ENCODE results near the gene TUBB6. TPM values are rescaled to one million over a fixed set of nuclear protein-coding genes. Genes with fewer than 3 reads are reported as not detected.

The TUBB6 gene
- total and polyA plus RNA-seq, 3 donors from 2014 or later = 47.0 to 84.5 (median 65.1) TPM

DNA sequence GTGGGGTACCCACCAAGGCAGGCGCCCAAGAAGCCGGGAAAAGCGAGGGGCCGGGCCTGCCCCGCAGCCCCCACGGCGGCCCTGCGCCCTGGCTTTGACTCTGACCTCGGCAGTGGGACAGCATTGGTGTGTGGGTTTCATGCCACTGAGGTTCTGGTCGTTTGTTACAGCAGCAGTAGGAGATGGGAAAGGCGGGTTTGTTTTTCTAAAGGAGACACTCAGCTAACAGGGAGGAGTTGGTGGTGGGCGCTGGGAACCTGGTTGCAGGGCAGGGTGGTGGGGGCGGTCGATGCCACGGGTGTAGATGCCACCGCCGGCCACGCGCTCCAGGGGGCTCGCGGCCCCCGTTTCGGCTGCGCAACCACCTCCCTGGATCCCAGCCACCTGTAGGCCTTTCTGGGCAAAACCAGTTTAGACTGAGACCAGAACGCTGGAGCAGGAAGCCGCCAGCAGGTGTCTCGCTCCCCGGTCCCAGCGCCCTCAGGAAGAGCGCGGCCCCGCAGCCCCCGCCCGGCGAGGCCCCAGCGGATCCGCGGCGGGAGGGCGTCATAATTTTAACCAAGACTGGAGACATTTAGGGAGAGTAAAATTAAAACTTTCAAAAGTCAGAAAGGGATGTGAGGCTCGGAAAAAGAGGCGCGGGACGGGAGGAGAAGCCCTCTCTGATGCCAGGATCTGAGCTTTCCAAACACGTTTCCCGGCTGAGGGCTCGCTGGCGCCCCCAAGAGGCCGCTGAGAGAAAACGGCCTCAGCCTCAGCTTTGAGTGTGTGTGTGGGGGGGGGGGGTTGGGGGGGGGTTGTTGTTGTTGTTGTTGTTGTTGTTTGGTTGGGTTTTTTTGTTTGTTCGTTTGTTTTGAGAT is 36.4 kb upstream of the TUBB6 start:
- TF ChIP-seq POLR2A (IDR thresholded peaks at IDR 0.05) = no peak
- TF ChIP-seq, protein P1, sequence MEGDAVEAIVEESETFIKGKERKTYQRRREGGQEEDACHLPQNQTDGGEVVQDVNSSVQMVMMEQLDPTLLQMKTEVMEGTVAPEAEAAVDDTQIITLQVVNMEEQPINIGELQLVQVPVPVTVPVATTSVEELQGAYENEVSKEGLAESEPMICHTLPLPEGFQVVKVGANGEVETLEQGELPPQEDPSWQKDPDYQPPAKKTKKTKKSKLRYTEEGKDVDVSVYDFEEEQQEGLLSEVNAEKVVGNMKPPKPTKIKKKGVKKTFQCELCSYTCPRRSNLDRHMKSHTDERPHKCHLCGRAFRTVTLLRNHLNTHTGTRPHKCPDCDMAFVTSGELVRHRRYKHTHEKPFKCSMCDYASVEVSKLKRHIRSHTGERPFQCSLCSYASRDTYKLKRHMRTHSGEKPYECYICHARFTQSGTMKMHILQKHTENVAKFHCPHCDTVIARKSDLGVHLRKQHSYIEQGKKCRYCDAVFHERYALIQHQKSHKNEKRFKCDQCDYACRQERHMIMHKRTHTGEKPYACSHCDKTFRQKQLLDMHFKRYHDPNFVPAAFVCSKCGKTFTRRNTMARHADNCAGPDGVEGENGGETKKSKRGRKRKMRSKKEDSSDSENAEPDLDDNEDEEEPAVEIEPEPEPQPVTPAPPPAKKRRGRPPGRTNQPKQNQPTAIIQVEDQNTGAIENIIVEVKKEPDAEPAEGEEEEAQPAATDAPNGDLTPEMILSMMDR (IDR thresholded peaks at IDR 0.05) = peak; percentile 61 to 81 (median 74)

DNA sequence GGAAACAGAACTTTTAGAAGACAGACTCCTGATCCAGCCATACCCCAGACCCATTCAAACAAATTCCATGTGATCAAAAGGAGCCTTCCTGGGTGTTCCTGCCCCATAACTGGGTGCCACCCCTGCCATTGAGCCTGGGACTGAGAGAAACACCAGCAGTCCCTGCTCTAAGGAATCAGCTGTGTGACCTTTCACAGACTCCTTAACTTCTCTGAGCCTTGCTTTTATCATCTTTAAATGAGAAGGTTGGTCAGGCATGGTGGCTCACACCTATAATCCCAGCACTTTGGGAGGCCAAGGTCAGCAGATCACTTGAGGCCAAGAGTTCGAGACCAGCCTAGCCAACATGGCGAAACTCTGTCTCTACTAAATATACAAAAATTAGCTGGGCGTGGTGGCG is 33.2 kb upstream of the TUBB6 start:
- 95 to 100% methylated on average over 4 of the region's 4 CpGs for WGBS, 2 donors
- DNase-seq = no peak
- TF ChIP-seq POLR2A (IDR thresholded peaks at IDR 0.05) = no peak
- TF ChIP-seq, protein P1 (IDR thresholded peaks at IDR 0.05) = no peak

More for the DNA sequence above, 36.4 kb upstream of the TUBB6 start:
- Histone ChIP-seq H3K36me3 (ENCODE audit: low read depth, missing control alignments) (no peaks in the 10 kb centered on the region), H3K9me3 (no peaks in the 10 kb centered on the region), H3K27ac (peak overlapping the region; percentile 14 to 79), H3K27me3 (no peaks in the 10 kb centered on the region), H3K4me1 (no peaks in the 10 kb centered on the region), H3K4me3 (peak overlapping the region; percentile 49 to 65)
- DNase-seq = peak; percentile 83
- intact Hi-C loops (cut with DNase I; ENCODE audit: low total_unique reads) = no loop called here
- WGBS, 2 donors = 12 to 19% methylated on average over 34 to 43 of the region's 51 CpGs

DNA sequence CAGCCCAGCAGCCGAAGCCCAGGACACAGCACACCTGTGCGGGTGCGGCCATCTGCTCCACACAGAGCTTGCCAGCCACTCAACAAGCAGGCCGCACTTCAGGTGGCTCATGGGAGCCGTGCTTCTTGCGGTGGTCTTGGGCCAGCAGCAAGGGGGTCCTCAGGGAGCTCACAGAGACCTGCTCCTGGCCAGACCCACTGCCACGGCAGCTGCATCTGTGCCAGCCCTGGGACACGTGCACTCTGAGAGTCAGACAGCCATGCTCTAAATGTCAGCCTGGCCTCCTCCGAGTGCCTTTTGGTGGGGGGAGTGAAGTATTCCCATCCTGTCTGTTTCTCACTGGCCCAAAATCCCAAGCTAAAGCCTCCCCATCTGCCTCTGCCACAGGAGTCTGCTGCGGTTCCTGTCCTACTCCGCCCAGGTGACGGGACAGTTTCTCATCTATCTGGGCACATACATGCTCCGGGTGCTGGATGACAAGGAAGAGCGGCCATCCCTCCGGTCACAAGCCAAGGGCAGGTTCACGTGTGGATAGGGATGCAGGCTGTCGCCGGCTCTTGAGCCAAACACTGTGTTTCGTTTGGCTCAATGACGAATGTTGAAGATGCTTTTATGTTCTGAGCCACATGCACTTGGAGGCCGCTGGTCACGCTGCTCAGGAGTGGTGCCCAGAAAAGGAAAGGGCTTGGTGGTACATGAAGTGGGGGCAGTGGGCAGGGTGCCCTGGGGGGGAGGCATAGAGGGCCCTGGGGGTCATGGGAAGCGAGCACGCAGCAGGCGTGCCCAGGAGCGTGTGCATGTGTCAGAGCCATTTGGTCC is 31.1 kb upstream of the TUBB6 start:
- Histone ChIP-seq H3K9me3 (no peaks in the 10 kb centered on the region), H3K36me3 (ENCODE audit: low read depth, missing control alignments) (no peaks in the 10 kb centered on the region), H3K4me3 (no peak overlapping the region), H3K27me3 (no peaks in the 10 kb centered on the region), H3K27ac (no peak overlapping the region), H3K4me1 (no peaks in the 10 kb centered on the region)
- TF ChIP-seq, protein P1 (IDR thresholded peaks at IDR 0.05) = no peak
- no peak for TF ChIP-seq POLR2A (IDR thresholded peaks at IDR 0.05)
- no peak for DNase-seq
- WGBS, 2 donors = 62 to 74% methylated on average over 8 to 26 of the region's 26 CpGs
- intact Hi-C loops (cut with DNase I; ENCODE audit: low total_unique reads) = no loop called here

More for the DNA sequence above, 33.2 kb upstream of the TUBB6 start:
- Histone ChIP-seq H3K27ac (no peak overlapping the region), H3K36me3 (ENCODE audit: low read depth, missing control alignments) (no peaks in the 10 kb centered on the region), H3K27me3 (no peaks in the 10 kb centered on the region), H3K9me3 (no peaks in the 10 kb centered on the region), H3K4me1 (no peaks in the 10 kb centered on the region), H3K4me3 (no peak overlapping the region)
- intact Hi-C loops (cut with DNase I; ENCODE audit: low total_unique reads) = no loop called here

DNA sequence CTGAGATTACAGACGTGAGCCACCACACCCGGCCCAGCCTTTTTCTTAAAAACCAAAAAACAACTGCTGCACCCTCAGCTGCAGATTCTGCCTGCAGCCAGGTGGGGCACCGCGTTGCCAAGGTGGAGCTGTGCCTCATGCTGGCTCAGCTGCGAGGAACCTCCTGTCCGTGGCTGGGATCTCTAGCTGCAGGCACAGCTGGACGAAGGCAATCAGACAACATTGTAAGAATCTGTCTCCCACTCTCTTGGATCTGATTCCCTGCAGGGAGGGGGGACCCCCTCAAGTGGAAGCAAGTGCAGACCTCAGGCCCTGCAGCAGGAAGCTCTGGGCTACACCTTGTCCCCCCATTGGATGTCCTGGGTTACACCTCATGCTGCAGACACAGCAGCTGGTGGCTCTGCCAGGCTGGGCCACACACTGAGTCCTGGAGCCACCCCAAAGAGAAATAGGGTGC is 29.8 kb upstream of the TUBB6 start:
- Histone ChIP-seq H3K4me1 (no peaks in the 10 kb centered on the region), H3K9me3 (no peaks in the 10 kb centered on the region), H3K36me3 (ENCODE audit: low read depth, missing control alignments) (no peaks in the 10 kb centered on the region), H3K27ac (peak overlapping the region; percentile 95 to 97), H3K27me3 (no peaks in the 10 kb centered on the region), H3K4me3 (peak overlapping the region in 1 of 2 donors; percentile 17)
- DNase-seq = no peak
- 46 to 70% methylated on average over 6 to 7 of the region's 7 CpGs for WGBS, 2 donors
- intact Hi-C loops (cut with DNase I; ENCODE audit: low total_unique reads) = no loop called here
- no peak for TF ChIP-seq POLR2A (IDR thresholded peaks at IDR 0.05)
- TF ChIP-seq, protein P1 (IDR thresholded peaks at IDR 0.05) = no peak
